Stimulated activated CD8-positive, alpha-beta memory T cell treated with anti-CD3 and anti-CD28 coated beads, Interleukin-15, amount 100 ng/mL, for 1 hour (primary cell): ENCODE data around the gene TBC1D8.

ENCODE experiments used
- DNase-seq: peaks from one replicate; pipeline ENCODE4 v3.0.0-alpha.2; 2020; ENCODE audit warnings: low read depth

The TBC1D8 gene

GRCh38 chr2:101026923-101027469 lies 124.2 kb downstream of the TBC1D8 start:
- DNase-seq: no peak

GRCh38 chr2:101026253-101026701 lies 124.9 kb downstream of the TBC1D8 start:
- DNase-seq: no peak

DNA sequence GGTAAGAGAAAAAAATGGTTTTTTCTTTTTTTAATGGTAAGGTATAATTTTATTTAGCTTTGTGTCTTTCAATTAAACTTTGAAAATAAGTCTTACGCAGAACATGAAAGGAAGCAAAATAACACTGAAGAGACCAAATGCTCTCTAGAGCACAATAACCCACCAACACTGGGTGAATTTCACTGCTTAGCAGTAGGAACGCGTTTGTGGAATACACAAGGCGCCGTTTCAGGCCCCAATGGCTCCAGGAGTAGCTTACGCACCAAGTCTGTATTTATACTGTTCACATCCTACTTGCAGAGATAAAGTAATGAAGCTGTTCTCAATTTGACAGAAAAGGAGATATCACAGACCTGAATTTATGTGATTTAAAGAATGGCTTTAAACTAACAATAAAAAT lies 125.6 kb downstream of the TBC1D8 start:
- DNase-seq: no peak

GRCh38 chr2:101023327-101024107 lies 127.7 kb downstream of the TBC1D8 start:
- DNase-seq: no peak

- DNase-seq: no peak
These were observed 129.0 kb downstream of the TBC1D8 start for GRCh38 chr2:101022221-101022620.

- no peak for DNase-seq
These were observed 132.2 kb downstream of the TBC1D8 start for GRCh38 chr2:101018934-101019333.

DNA sequence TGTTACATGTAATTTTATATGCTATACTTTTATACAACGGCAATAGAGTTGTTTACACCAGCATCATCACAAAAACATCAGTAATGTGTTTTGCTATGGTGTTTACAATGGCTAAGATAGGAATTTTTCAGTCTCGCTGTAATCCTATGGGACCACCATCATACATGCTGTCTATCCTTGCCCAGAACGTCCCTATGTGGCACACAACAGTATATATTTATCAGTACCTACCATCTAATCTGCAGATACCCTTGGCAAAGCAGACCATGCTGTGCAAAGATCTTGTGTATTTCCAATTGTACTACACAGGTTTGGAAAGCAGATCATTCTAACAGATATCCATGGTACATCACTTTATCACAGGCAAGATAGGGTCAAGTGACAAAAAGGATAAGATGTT lies 133.8 kb downstream of the TBC1D8 start:
- DNase-seq: no peak

GRCh38 chr2:101014264-101014857 lies 136.8 kb downstream of the TBC1D8 start:
- DNase-seq: no peak

GRCh38 chr2:101012706-101013181 lies 138.4 kb downstream of the TBC1D8 start:
- DNase-seq: peak; percentile 15

DNA sequence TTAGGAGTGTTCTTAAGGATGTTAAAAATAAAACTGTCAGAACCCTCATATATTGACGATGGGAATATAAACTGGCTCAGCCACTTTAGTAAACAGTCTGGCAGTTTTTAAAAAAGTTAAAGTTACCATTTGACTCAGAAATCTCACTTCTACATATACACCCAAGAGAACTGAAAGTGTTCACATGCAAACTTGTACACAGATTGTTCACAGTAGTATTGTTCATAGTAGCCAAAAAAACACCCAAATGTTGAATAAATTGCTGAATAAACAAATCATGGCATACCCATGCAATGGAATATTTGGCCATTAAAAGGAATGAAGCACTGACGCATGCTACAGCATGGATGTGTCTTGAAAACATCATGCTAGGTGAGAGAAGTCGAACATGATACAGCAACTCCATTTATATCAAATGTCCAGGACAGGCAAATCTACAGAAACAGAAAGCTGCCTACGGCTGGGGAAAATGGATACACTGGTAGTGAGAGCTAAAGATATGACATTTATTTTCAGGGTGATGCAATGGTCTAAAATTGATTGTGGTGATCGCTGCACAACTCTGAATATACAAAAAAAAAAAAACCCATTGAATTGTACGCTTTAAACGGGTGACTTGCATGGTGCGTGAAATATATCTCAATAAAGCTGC lies 139.0 kb downstream of the TBC1D8 start:
- DNase-seq: no peak

GRCh38 chr2:101011152-101011551 lies 140.0 kb downstream of the TBC1D8 start:
- DNase-seq: no peak

- DNase-seq: no peak
These were observed 143.5 kb downstream of the TBC1D8 start for GRCh38 chr2:101007415-101008345.

GRCh38 chr2:101006065-101006715 lies 145.0 kb downstream of the TBC1D8 start:
- no peak for DNase-seq

- DNase-seq: no peak
These were observed 146.4 kb downstream of the TBC1D8 start for GRCh38 chr2:101004620-101005325.

- DNase-seq: no peak
These were observed 147.9 kb downstream of the TBC1D8 start for GRCh38 chr2:101003278-101003775.

DNA sequence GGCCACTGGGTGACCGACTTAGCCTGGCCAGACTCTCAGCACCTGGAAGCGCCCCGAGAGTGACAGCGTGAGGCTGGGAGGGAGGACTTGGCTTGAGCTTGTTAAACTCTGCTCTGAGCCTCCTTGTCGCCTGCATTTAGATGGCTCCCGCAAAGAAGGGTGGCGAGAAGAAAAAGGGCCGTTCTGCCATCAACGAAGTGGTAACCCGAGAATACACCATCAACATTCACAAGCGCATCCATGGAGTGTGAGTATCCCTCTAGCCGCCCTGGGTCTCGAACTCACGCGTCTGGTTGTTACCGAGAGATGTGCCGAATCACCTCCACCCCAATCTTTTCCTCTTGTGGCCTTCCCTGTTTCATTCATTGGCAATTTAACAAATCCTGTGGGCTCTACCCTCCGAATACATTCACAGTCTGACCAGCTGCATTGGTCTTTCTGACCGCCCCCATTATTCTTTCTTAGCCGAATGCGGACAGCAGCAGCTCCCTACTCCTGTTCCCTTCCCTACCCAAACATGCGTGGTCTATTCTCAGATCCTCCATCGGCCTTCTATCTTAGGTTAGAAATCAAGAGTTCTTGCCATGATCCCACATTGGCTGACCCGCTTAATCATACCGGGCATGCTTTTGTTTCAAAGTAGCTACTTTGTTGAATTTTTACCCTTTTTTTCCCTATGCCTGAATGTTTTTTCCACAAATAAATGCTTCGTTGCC lies 148.5 kb downstream of the TBC1D8 start:
- peak; percentile 2 for DNase-seq

GRCh38 chr2:101001691-101002561 lies 149.3 kb downstream of the TBC1D8 start, which contains the start of gene RPL31:
Gene RPL31, plus strand, starts transcription at chr2:101002289. Its CDS starts 413 bp downstream, at chr2:101002702.
- DNase-seq: peak; percentile 89

- DNase-seq: no peak
These were observed 151.2 kb downstream of the TBC1D8 start for GRCh38 chr2:100999995-101000394.

- no peak for DNase-seq
These were observed 153.0 kb downstream of the TBC1D8 start for GRCh38 chr2:100998235-100998573.
